Mesenchymal stem cell (in vitro differentiated cells and primary cell): ENCODE results near the gene EYA2.

Experiments
- DNase-seq: peaks from one replicate; pipeline ENCODE4 v3.0.0-alpha.2; 2013
- H2AFZ ChIP-seq: one replicate; pipeline ENCODE4 v1.6.1; 2013; ENCODE audit warnings: low read depth, mild to moderate bottlenecking, control low read depth, inconsistent platforms, low read length, moderate library complexity
- H2AK5ac ChIP-seq: 2 replicates; pipeline ENCODE4 v1.6.1; 2013; ENCODE audit warnings: low read length, moderate library complexity, mild to moderate bottlenecking, inconsistent platforms; ENCODE audit not compliant: severe bottlenecking
- H2BK120ac ChIP-seq: one replicate; pipeline ENCODE4 v1.6.1; 2013; ENCODE audit warnings: low read depth, mild to moderate bottlenecking, inconsistent platforms, low read length, moderate library complexity
- H2BK12ac ChIP-seq, 2 experiments: one replicate each; pipeline ENCODE4 v1.6.1; 2013; ENCODE audit warnings: inconsistent platforms in 2 of 2, low read length in 2 of 2, mild to moderate bottlenecking in 2 of 2, moderate library complexity in 2 of 2, control low read depth in 1 of 2
- H2BK15ac ChIP-seq: one replicate; pipeline ENCODE4 v1.6.1; 2013; ENCODE audit warnings: mild to moderate bottlenecking, low read depth, inconsistent platforms; ENCODE audit not compliant: poor library complexity, severe bottlenecking
- H2BK5ac ChIP-seq: 2 replicates; pipeline ENCODE4 v1.6.1; 2013; ENCODE audit warnings: low read depth, mild to moderate bottlenecking, low read length, control low read depth, inconsistent platforms; ENCODE audit not compliant: poor library complexity, severe bottlenecking
- H3K14ac ChIP-seq, 2 experiments: one replicate each; pipeline ENCODE4 v1.6.1; 2013; ENCODE audit warnings: inconsistent platforms in 2 of 2, low read length in 2 of 2, control low read depth in 1 of 2, mild to moderate bottlenecking in 1 of 2, moderate library complexity in 1 of 2
- H3K18ac ChIP-seq, 2 experiments: one replicate each; pipeline ENCODE4 v1.6.1; 2013; ENCODE audit warnings: inconsistent platforms in 2 of 2, low read length in 2 of 2, control low read depth in 1 of 2, low read depth in 1 of 2, mild to moderate bottlenecking in 1 of 2
- H3K23ac ChIP-seq, 2 experiments: one replicate each; pipeline ENCODE4 v1.6.1; 2013; ENCODE audit warnings: inconsistent platforms in 2 of 2, low read length in 2 of 2, mild to moderate bottlenecking in 2 of 2, moderate library complexity in 2 of 2, control low read depth in 1 of 2
- H3K27ac ChIP-seq: 2 replicates; pipeline ENCODE4 v1.5.1; 2013; ENCODE audit warnings: mild to moderate bottlenecking, moderate library complexity, low read length, control low read depth, inconsistent platforms; ENCODE audit not compliant: poor library complexity, severe bottlenecking
- H3K27me3 ChIP-seq, 2 experiments: 2 replicates each; pipeline versions ENCODE4 v1.6.1 to v1.7.0; 2013; ENCODE audit warnings: low read length in 2 of 2, mild to moderate bottlenecking in 2 of 2, moderate library complexity in 2 of 2, control low read depth in 1 of 2, inconsistent platforms in 1 of 2; ENCODE audit not compliant: control insufficient read depth in 1 of 2, insufficient read depth in 1 of 2
- H3K36me3 ChIP-seq, 2 experiments: 2 replicates each; pipeline versions ENCODE4 v1.6.1 to v1.7.0; 2013; ENCODE audit warnings: low read length in 2 of 2, control low read depth in 1 of 2, inconsistent platforms in 1 of 2, low read depth in 1 of 2, mild to moderate bottlenecking in 1 of 2; ENCODE audit not compliant: insufficient read depth in 2 of 2, control insufficient read depth in 1 of 2
- H3K4ac ChIP-seq, 2 experiments: one replicate each; pipeline ENCODE4 v1.6.1; 2013; ENCODE audit warnings: inconsistent platforms in 2 of 2, low read length in 2 of 2, mild to moderate bottlenecking in 2 of 2, moderate library complexity in 2 of 2, control low read depth in 1 of 2, low read depth in 1 of 2
- H3K4me1 ChIP-seq: 2 replicates; pipeline ENCODE4 v1.6.1; 2013; ENCODE audit warnings: low read depth, low read length, control low read depth; ENCODE audit not compliant: control insufficient read depth, insufficient read depth
- H3K4me2 ChIP-seq: 2 replicates; pipeline ENCODE4 v1.6.1; 2013; ENCODE audit warnings: low read length, mild to moderate bottlenecking, inconsistent platforms; ENCODE audit not compliant: poor library complexity, severe bottlenecking
- H3K4me3 ChIP-seq, 2 experiments: 2 replicates each; pipeline versions ENCODE4 v1.5.1 to v1.7.0; 2013; ENCODE audit warnings: low read length in 2 of 2, mild to moderate bottlenecking in 2 of 2, control low read depth in 1 of 2, low read depth in 1 of 2; ENCODE audit not compliant: insufficient read depth in 1 of 2
- H3K79me1 ChIP-seq: replicated peaks from 2 replicates; pipeline ENCODE4 v1.6.1; 2013; ENCODE audit warnings: mild to moderate bottlenecking, control low read depth, low read length, inconsistent platforms; ENCODE audit not compliant: poor library complexity, severe bottlenecking
- H3K9ac ChIP-seq: 2 replicates; pipeline ENCODE4 v1.7.0; 2013; ENCODE audit warnings: mild to moderate bottlenecking, low read length, moderate library complexity
- H3K9me3 ChIP-seq: 2 replicates; pipeline ENCODE4 v1.7.0; 2013; ENCODE audit warnings: mild to moderate bottlenecking, low read length; ENCODE audit not compliant: control insufficient read depth
- H4K8ac ChIP-seq: one replicate; pipeline ENCODE4 v1.6.1; 2013; ENCODE audit warnings: inconsistent platforms, mild to moderate bottlenecking, low read length, moderate library complexity
- H4K91ac ChIP-seq: one replicate; pipeline ENCODE4 v1.6.1; 2013; ENCODE audit warnings: mild to moderate bottlenecking, low read length, inconsistent platforms
- WGBS: methylation state at CpG from one replicate; pipeline ENCODE4 v1.1.7; 2013; ENCODE audit warnings: mixed read lengths; 5-methylcytosine and 5-hydroxymethylcytosine counted together

Gene EYA2

DNA sequence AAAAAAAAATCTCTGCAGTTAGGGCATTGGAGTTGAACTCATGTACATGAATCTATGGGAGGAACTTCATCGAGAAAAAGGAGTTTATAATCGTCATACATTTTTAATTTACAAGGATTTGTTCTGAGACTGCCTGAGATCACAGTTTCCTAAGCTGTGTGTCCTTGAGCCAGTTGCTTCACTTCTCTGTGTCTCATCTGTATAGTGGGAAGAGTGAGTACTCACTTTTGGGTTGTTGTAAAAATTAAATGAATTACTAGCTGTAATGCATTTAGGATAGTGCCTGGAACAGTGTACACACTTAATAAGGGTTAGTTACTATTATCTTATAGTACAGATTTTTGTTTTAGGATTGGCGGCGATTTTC is 42.5 kb downstream of the EYA2 start:
- no peak overlapping the region for H3K4ac ChIP-seq
- no peak overlapping the region for H2AK5ac ChIP-seq
- H3K27ac ChIP-seq = no peak overlapping the region
- no peaks in the 10 kb centered on the region for H3K4me1 ChIP-seq
- H3K9ac ChIP-seq = no peak overlapping the region
- H2AFZ ChIP-seq = no peak overlapping the region
- H3K4me2 ChIP-seq = no peak overlapping the region
- H4K91ac ChIP-seq = no peak overlapping the region
- H2BK120ac ChIP-seq = no peak overlapping the region
- no peak overlapping the region for H3K14ac ChIP-seq
- H3K4me3 ChIP-seq = no peak overlapping the region
- no peak overlapping the region for H2BK5ac ChIP-seq
- H3K18ac ChIP-seq = no peak overlapping the region
- WGBS = 79% methylated on average over 4 of the region's 4 CpGs
- H3K36me3 ChIP-seq = no peaks in the 10 kb centered on the region
- H3K9me3 ChIP-seq = no peaks in the 10 kb centered on the region
- H3K27me3 ChIP-seq = peaks cover 0 to 22% of the 10 kb centered on the region in 2 experiments
- H2BK12ac ChIP-seq = no peak overlapping the region
- no peak for DNase-seq
- H3K79me1 ChIP-seq = no peaks in the 10 kb centered on the region
- H3K23ac ChIP-seq = no peak overlapping the region
- no peak overlapping the region for H4K8ac ChIP-seq
- H2BK15ac ChIP-seq = no peak overlapping the region

DNA sequence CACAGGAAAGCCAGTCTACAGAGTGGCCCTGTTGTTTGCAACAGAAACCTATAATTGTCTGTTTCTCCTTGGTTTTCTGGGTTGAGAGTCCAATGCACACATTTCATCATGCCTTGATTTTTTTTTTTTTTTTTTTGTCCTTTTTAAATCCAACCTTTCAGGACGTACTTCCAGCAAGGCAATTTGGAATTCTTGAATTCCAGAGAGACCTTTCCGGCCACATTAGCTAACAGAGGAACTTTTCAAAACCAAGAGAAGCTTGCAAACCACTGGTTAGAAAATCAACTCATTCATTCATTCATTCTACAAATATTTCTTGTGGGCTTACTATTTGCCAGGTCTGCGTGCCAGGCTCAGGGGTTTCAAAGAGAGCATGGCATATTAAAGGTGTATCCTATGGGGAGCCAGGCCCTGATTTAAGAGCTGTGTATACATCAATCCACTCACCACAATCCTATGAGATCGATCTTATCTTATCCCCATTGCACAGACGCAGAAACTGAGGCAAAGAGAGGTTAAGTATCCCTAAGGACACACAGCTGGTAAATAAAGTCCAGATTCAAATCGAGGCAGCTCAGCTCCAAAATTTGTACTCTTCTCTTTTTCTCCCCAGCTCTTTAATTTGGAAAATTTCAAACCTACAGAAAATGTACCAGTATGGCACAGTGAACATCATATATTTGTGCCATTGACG is 43.0 kb downstream of the EYA2 start:
- H2AK5ac ChIP-seq = no peak overlapping the region
- H3K4me1 ChIP-seq = no peaks in the 10 kb centered on the region
- no peak overlapping the region for H3K23ac ChIP-seq
- no peak overlapping the region for H3K18ac ChIP-seq
- peaks cover 0 to 22% of the 10 kb centered on the region in 2 experiments for H3K27me3 ChIP-seq
- no peak overlapping the region for H2AFZ ChIP-seq
- no peak overlapping the region for H2BK15ac ChIP-seq
- no peak overlapping the region for H2BK120ac ChIP-seq
- H3K14ac ChIP-seq = no peak overlapping the region
- no peak overlapping the region for H3K4ac ChIP-seq
- no peak for DNase-seq
- H3K9ac ChIP-seq = no peak overlapping the region
- H4K8ac ChIP-seq = no peak overlapping the region
- H3K4me3 ChIP-seq = no peak overlapping the region
- no peaks in the 10 kb centered on the region for H3K36me3 ChIP-seq
- H2BK12ac ChIP-seq = no peak overlapping the region
- WGBS = 73% methylated on average over 7 of the region's 7 CpGs
- H3K27ac ChIP-seq = no peak overlapping the region
- no peaks in the 10 kb centered on the region for H3K79me1 ChIP-seq
- H4K91ac ChIP-seq = no peak overlapping the region
- H3K4me2 ChIP-seq = no peak overlapping the region
- H2BK5ac ChIP-seq = no peak overlapping the region
- no peaks in the 10 kb centered on the region for H3K9me3 ChIP-seq

DNA sequence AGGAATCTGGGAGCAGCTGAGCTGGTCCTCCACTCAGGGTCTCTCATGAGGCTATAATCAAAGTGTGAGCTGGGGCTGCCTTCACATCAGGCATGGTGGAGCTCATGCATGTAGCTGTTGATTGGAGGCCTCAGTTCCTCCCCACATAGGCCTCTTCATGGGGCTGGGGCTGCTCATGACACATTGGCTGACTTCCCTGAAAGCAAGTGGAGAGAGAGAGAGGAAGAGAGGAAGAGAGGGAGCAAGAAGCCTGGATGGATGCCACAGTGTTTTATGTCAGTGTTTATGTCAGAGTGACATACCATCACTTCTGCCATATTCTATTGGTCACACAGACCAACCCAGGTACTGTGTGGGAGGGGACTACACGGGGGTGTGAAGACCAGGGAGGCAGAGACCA is 43.8 kb downstream of the EYA2 start:
- Histone ChIP-seq H2BK12ac (no peak overlapping the region), H4K8ac (no peak overlapping the region), H3K9ac (no peak overlapping the region), H2BK15ac (no peak overlapping the region), H3K4me3 (no peak overlapping the region), H2BK5ac (no peak overlapping the region), H3K27ac (no peak overlapping the region), H3K79me1 (no peaks in the 10 kb centered on the region), H3K23ac (no peak overlapping the region), H3K18ac (no peak overlapping the region), H4K91ac (no peak overlapping the region), H2AFZ (no peak overlapping the region), H3K4me2 (no peak overlapping the region), H3K27me3 (peaks cover 0 to 19% of the 10 kb centered on the region in 2 experiments), H3K9me3 (no peaks in the 10 kb centered on the region), H3K4ac (no peak overlapping the region), H2AK5ac (no peak overlapping the region), H3K36me3 (no peaks in the 10 kb centered on the region), H3K14ac (no peak overlapping the region), H2BK120ac (no peak overlapping the region), H3K4me1 (no peaks in the 10 kb centered on the region)
- 64% methylated on average over 1 of the region's 1 CpG for WGBS
- DNase-seq = no peak

DNA sequence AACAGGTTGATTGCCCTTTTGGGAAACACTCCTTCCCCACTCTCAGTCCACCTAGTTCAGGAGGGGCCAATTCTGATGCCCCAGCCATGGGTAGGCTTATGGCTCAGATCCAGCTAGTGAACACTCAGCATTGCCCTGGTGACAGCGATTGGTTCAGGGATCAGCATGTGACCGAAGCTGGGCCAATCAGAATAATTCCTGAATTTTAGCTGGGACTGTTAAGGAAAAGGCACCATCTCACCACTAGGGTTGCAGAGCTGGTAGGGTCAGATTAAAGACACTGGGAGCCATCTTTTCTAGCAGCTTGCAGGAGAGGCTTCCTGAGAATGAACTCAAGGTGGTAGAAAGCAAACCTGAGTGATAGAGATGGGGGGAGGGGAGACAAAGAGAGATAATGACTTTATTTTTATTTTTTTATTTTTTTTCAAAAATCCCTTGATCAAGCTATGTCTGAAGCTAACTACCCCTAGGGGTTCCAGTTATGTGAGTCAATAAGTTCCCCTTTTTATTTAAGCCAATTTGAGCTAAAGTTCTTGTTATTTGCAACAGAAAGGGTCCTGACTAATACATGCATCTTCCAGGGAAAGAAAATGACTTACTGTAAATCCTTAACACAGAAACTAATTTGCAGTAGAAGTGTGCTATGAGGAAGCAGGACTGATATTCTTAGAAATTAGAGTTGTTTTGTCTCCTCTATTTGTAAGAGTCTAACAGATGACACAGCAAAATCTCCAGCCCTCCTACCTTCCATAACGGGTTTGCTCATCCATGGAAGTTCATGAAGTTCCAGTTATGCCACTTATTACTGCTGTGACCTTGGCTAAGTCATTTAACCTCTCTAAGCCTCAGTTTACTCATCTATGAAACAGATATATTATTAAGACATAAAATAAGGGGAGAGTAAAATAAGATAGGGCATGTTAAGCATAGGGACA is 44.7 kb downstream of the EYA2 start:
- Histone ChIP-seq H3K27me3 (peaks cover 0 to 20% of the 10 kb centered on the region in 2 experiments), H3K14ac (no peak overlapping the region), H3K4ac (no peak overlapping the region), H2BK5ac (no peak overlapping the region), H3K27ac (no peak overlapping the region), H2BK15ac (no peak overlapping the region), H3K18ac (no peak overlapping the region), H2AFZ (no peak overlapping the region), H2AK5ac (no peak overlapping the region), H3K4me1 (no peaks in the 10 kb centered on the region), H3K9me3 (no peaks in the 10 kb centered on the region), H3K36me3 (no peaks in the 10 kb centered on the region), H3K23ac (no peak overlapping the region), H3K9ac (no peak overlapping the region), H3K4me2 (no peak overlapping the region), H4K91ac (no peak overlapping the region), H4K8ac (no peak overlapping the region), H3K4me3 (no peak overlapping the region), H2BK12ac (no peak overlapping the region), H2BK120ac (no peak overlapping the region), H3K79me1 (no peaks in the 10 kb centered on the region)
- WGBS = 53% methylated on average over 3 of the region's 3 CpGs
- DNase-seq = no peak
